T-helper 2 cell treated with Interferon-gamma antibody and Interleukin-4, amounts not matched to agents 5 μg/mL and 100 μg/mL, for 36 hours (primary cell): ENCODE results near the gene ARHGEF7.

Source experiments
- DNase-seq: peaks from one replicate; pipeline ENCODE4 v3.0.0; 2021; ENCODE audit warnings: low spot score
- H3K27ac Mint-ChIP-seq: one replicate; pipeline ENCODE4 v1.8.0; 2021; ENCODE audit warnings: mild to moderate bottlenecking, mixed read lengths
- H3K27me3 Mint-ChIP-seq: one replicate; pipeline ENCODE4 v1.8.0; 2021; ENCODE audit warnings: low read depth, mixed read lengths
- H3K36me3 Mint-ChIP-seq: one replicate; pipeline ENCODE4 v1.8.0; 2021; ENCODE audit warnings: low read depth, mixed read lengths
- H3K4me1 Mint-ChIP-seq: one replicate; pipeline ENCODE4 v1.8.0; 2021; ENCODE audit warnings: low read depth, mixed read lengths
- H3K4me3 Mint-ChIP-seq: one replicate; pipeline ENCODE4 v1.8.0; 2022; ENCODE audit warnings: mild to moderate bottlenecking, moderate library complexity, mixed read lengths
- H3K9me3 Mint-ChIP-seq: one replicate; pipeline ENCODE4 v1.8.0; 2021; ENCODE audit warnings: mixed read lengths

The ARHGEF7 gene

GRCh38 chr13:111295886-111296285 is 180.8 kb downstream of the ARHGEF7 start:
- Mint-ChIP-seq H3K4me3 (peak overlapping the region; percentile 49), H3K9me3 (no peaks in the 10 kb centered on the region), H3K36me3 (peaks cover 47% of the 10 kb centered on the region), H3K4me1 (peaks cover 22% of the 10 kb centered on the region), H3K27ac (no peak overlapping the region), H3K27me3 (no peaks in the 10 kb centered on the region)
- DNase-seq: no peak

- no peak for DNase-seq
These were observed 181.3 kb downstream of the ARHGEF7 start for GRCh38 chr13:111296417-111296816.

GRCh38 chr13:111298214-111298975 is 183.3 kb downstream of the ARHGEF7 start:
- DNase-seq: no peak
- Mint-ChIP-seq H3K9me3 (no peaks in the 10 kb centered on the region), H3K4me1 (peaks cover 27% of the 10 kb centered on the region), H3K4me3 (no peak overlapping the region), H3K27me3 (no peaks in the 10 kb centered on the region), H3K27ac (no peak overlapping the region), H3K36me3 (peaks cover 49% of the 10 kb centered on the region)

More at GRCh38 chr13:111296417-111296816, 181.3 kb downstream of the ARHGEF7 start:
- no peaks in the 10 kb centered on the region for H3K9me3 Mint-ChIP-seq
- peak overlapping the region; percentile 49 for H3K4me3 Mint-ChIP-seq
- no peak overlapping the region for H3K27ac Mint-ChIP-seq
- no peaks in the 10 kb centered on the region for H3K27me3 Mint-ChIP-seq
- peaks cover 22% of the 10 kb centered on the region for H3K4me1 Mint-ChIP-seq
- peaks cover 45% of the 10 kb centered on the region for H3K36me3 Mint-ChIP-seq

- no peak overlapping the region for H3K4me3 Mint-ChIP-seq
- peaks cover 5% of the 10 kb centered on the region for H3K9me3 Mint-ChIP-seq
- H3K36me3 Mint-ChIP-seq: peaks cover 68% of the 10 kb centered on the region
- H3K27me3 Mint-ChIP-seq: no peaks in the 10 kb centered on the region
- H3K4me1 Mint-ChIP-seq: peaks cover 22% of the 10 kb centered on the region
- no peak overlapping the region for H3K27ac Mint-ChIP-seq
- no peak for DNase-seq
These were observed 187.1 kb downstream of the ARHGEF7 start for GRCh38 chr13:111302045-111302726.

GRCh38 chr13:111303559-111303958 is 188.4 kb downstream of the ARHGEF7 start:
- peaks cover 68% of the 10 kb centered on the region for H3K36me3 Mint-ChIP-seq
- H3K9me3 Mint-ChIP-seq: peaks cover 10% of the 10 kb centered on the region
- DNase-seq: no peak
- no peak overlapping the region for H3K4me3 Mint-ChIP-seq
- H3K4me1 Mint-ChIP-seq: peaks cover 21% of the 10 kb centered on the region
- H3K27me3 Mint-ChIP-seq: no peaks in the 10 kb centered on the region
- peak overlapping the region; percentile 82 for H3K27ac Mint-ChIP-seq

DNA sequence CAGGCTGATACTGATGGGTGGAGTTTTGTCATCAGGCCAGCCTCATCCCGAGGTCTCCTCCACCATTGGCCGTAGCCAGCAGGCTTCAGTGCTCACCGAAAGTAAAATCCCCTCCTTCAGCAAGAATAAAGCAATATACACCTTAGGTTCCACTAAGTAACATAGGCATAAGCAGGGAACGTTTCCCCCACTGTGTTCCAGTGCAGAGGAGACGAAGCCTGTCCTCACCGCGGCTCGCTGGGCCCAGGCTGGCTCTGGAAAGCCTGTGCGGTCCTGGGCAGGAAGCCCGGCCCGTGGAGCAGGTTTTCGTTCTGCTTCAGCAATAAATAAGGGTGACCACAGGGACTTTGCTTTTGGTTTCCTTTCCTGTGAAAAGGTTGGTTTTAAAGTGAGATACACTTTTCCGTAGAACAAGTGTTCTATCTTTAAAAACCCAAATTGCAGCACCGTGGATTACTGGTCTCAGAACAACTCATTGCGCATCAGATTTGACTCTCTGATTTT is 189.0 kb downstream of the ARHGEF7 start:
- peak overlapping the region; percentile 61 for H3K4me3 Mint-ChIP-seq
- H3K27ac Mint-ChIP-seq: peak overlapping the region; percentile 82
- DNase-seq: peak; percentile 8
- H3K9me3 Mint-ChIP-seq: peaks cover 12% of the 10 kb centered on the region
- H3K27me3 Mint-ChIP-seq: no peaks in the 10 kb centered on the region
- peaks cover 21% of the 10 kb centered on the region for H3K4me1 Mint-ChIP-seq
- H3K36me3 Mint-ChIP-seq: peaks cover 72% of the 10 kb centered on the region

DNA sequence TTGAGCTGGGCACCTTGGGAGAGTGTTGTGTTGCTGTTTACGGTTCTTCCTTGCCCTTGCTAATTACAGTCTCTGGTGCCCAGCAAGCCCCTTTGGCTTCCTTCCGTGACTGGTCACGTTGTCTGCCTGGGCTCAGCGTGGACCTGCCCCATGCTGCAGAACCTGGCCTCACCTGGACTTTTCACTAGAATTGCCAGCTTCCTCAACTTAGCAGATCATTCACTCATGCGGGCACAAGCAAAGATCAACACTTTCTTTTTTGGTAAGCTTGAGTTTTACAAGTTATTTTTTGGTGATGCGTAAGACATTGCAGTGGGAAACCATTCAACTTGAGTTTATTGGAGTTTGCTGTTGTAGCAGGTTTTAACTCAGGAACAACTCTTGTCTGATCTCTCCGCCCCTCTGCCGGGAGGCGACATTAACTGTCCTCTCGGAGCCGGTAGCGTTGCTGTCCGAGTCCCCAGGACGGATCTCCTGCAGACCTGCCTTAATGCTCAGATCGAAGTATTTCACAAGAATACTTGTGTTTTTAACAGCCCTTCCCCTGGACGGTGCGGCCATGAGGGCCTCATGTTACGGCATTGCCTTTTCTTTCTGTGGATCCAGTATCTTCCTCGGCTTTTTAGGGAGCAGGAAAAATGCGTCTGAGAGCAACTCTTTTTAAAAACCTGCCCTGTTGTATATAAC is 189.6 kb downstream of the ARHGEF7 start:
- Mint-ChIP-seq H3K4me3 (peak overlapping the region; percentile 61), H3K4me1 (peaks cover 21% of the 10 kb centered on the region), H3K9me3 (peaks cover 16% of the 10 kb centered on the region), H3K27ac (peak overlapping the region; percentile 82), H3K27me3 (no peaks in the 10 kb centered on the region), H3K36me3 (peaks cover 79% of the 10 kb centered on the region)
- no peak for DNase-seq

GRCh38 chr13:111312944-111313590 is 198.0 kb downstream of the ARHGEF7 start:
- Mint-ChIP-seq H3K27me3 (no peaks in the 10 kb centered on the region), H3K4me3 (no peak overlapping the region), H3K27ac (no peak overlapping the region), H3K4me1 (no peaks in the 10 kb centered on the region), H3K36me3 (peaks cover 44% of the 10 kb centered on the region), H3K9me3 (peaks cover 26% of the 10 kb centered on the region)
- DNase-seq: no peak

- peaks cover 23% of the 10 kb centered on the region for H3K9me3 Mint-ChIP-seq
- H3K36me3 Mint-ChIP-seq: peaks cover 37% of the 10 kb centered on the region
- H3K27ac Mint-ChIP-seq: no peak overlapping the region
- H3K4me1 Mint-ChIP-seq: no peaks in the 10 kb centered on the region
- no peak overlapping the region for H3K4me3 Mint-ChIP-seq
- no peaks in the 10 kb centered on the region for H3K27me3 Mint-ChIP-seq
- no peak for DNase-seq
These were observed 198.9 kb downstream of the ARHGEF7 start for GRCh38 chr13:111313911-111314425.

- DNase-seq: no peak
- Mint-ChIP-seq H3K27me3 (no peaks in the 10 kb centered on the region), H3K9me3 (peaks cover 16% of the 10 kb centered on the region), H3K27ac (no peak overlapping the region), H3K4me3 (no peak overlapping the region), H3K36me3 (peaks cover 28% of the 10 kb centered on the region), H3K4me1 (no peaks in the 10 kb centered on the region)
These were observed 199.7 kb downstream of the ARHGEF7 start for GRCh38 chr13:111314852-111315251.

DNA sequence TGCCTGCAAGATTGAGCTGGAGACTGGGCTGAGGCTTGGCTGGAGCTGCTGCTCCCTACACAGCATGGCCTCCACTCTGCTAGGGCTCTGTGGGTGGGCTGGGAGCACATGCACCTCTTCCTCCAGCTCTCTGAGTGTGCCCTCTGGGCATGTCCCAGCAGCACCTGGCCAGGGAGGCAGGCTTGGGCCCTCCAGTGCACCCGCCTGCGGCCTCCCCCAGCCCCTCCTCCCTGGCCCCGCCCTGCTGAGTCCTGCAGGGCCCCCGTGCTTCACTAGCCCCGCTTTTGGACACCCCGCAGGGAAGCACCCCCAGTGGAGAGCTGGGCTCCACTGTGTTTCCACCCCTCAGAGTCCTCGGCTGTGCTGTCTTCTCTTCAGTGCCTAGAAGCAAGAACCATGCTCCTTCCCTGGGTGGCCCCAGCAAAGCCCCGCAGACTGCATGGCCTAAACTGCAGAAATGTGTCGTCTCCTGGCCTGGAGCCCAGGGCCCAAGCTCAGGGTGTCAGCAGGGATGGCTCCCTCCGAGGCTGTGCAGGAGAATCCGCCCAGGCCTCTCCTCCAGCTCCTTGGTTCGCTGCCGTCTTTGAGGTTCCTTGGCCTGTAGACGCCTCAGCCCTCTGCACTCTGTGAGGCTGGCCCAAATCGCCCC is 200.4 kb downstream of the ARHGEF7 start:
- H3K27ac Mint-ChIP-seq: no peak overlapping the region
- DNase-seq: no peak
- peaks cover 22% of the 10 kb centered on the region for H3K36me3 Mint-ChIP-seq
- no peaks in the 10 kb centered on the region for H3K4me1 Mint-ChIP-seq
- peaks cover 10% of the 10 kb centered on the region for H3K9me3 Mint-ChIP-seq
- no peak overlapping the region for H3K4me3 Mint-ChIP-seq
- H3K27me3 Mint-ChIP-seq: no peaks in the 10 kb centered on the region

GRCh38 chr13:111316161-111316730 is 201.1 kb downstream of the ARHGEF7 start:
- H3K36me3 Mint-ChIP-seq: peaks cover 14% of the 10 kb centered on the region
- no peak overlapping the region for H3K4me3 Mint-ChIP-seq
- peaks cover 2% of the 10 kb centered on the region for H3K9me3 Mint-ChIP-seq
- H3K27ac Mint-ChIP-seq: no peak overlapping the region
- H3K4me1 Mint-ChIP-seq: no peaks in the 10 kb centered on the region
- H3K27me3 Mint-ChIP-seq: no peaks in the 10 kb centered on the region
- no peak for DNase-seq

DNA sequence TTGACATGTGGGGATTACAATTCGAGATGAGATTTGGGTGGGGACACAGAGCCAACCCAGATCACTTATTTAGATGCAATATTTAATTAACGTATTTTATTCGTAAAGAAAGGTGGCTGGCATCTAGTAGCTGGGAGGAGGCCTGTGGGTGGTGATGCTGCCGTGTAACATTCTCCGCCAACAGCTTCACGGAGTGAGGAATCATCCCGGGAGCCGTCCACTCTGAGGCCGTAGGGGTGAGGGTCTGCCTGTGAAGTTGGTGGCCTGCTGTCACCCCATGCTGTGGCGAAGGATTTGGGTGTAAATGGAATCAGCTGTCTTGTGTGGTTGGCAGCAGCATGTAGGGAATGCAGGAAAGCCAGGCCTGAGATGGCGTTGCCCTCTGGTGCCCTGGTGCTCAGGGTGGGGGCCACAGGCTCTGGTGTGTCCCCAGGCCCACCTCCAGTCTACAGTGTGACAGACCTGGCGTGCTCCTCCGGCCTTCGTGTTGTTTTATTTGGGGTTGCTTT is 202.0 kb downstream of the ARHGEF7 start:
- H3K4me3 Mint-ChIP-seq: no peak overlapping the region
- DNase-seq: no peak
- H3K4me1 Mint-ChIP-seq: no peaks in the 10 kb centered on the region
- peaks cover 8% of the 10 kb centered on the region for H3K36me3 Mint-ChIP-seq
- H3K9me3 Mint-ChIP-seq: no peaks in the 10 kb centered on the region
- H3K27ac Mint-ChIP-seq: no peak overlapping the region
- H3K27me3 Mint-ChIP-seq: no peaks in the 10 kb centered on the region
